ENCODE data around the gene CCL20. TPM values are rescaled to one million over a fixed set of nuclear protein-coding genes. Genes with fewer than 3 reads are reported as not detected.
A peak's percentile ranks its signal among the peaks of the same experiment; 100 is the strongest.

CCL20 gene
- total RNA-seq, 1 donor from 2014 or later = not detected

DNA sequence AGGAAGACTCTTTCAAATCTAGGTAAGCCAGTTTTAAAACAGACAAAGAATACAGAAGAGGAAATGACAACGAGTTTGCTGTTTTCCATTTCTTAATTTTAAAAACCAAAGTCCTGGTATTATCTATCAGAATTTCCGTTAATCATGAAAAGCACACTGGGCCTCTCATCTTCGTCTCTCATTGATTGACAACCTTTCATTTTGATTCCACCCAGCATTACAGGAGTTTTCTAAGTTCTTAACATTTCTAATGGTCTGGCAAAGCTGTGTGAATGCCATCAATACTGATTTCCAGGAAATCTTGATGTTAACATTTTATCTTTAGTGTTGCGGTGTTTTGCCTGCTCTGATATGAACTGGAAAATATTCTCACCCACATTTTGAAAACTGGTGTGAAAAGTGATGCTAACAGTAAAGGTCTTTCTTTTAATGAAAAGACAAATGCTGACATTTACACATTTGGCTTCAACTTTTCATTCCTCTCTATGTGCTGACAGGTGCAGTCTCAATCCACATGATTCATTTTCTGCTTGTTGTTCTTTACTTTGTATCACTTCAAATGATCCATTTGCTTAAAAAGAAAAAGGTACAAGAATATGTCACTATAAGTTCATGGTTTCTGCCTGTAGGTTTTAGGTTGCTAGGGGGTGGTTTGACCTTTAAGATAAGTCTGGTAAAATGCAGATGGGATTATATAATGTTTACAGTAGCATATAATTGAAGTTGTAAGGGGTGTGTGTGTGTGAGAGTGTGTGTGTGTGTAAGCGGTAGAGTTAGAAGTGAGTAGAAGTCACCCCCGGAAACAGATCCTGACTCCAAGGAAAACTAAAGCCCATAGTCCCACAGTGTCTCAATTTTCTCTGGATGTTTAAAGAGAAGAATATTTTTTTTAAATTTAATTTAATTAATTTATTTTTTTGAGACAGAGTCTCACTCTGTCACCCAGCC is 38.5 kb upstream of the CCL20 start:
- Mint-ChIP-seq H3K9me3 (ENCODE audit: unreplicated experiment) (no peaks in the 10 kb centered on the region), H3K27ac (ENCODE audit: unreplicated experiment) (peak overlapping the region; percentile 2), H3K4me3 (ENCODE audit: unreplicated experiment) (no peak overlapping the region), H3K36me3 (ENCODE audit: low read depth, unreplicated experiment) (no peaks in the 10 kb centered on the region), H3K27me3 (ENCODE audit: low read depth, unreplicated experiment) (peaks cover 5% of the 10 kb centered on the region), H3K4me1 (ENCODE audit: low read depth, unreplicated experiment) (no peaks in the 10 kb centered on the region)
- no peaks in the 10 kb centered on the region for H3K79me2 ChIP-seq (ENCODE audit: insufficient read depth, low read length)
- TF ChIP-seq, protein P1, sequence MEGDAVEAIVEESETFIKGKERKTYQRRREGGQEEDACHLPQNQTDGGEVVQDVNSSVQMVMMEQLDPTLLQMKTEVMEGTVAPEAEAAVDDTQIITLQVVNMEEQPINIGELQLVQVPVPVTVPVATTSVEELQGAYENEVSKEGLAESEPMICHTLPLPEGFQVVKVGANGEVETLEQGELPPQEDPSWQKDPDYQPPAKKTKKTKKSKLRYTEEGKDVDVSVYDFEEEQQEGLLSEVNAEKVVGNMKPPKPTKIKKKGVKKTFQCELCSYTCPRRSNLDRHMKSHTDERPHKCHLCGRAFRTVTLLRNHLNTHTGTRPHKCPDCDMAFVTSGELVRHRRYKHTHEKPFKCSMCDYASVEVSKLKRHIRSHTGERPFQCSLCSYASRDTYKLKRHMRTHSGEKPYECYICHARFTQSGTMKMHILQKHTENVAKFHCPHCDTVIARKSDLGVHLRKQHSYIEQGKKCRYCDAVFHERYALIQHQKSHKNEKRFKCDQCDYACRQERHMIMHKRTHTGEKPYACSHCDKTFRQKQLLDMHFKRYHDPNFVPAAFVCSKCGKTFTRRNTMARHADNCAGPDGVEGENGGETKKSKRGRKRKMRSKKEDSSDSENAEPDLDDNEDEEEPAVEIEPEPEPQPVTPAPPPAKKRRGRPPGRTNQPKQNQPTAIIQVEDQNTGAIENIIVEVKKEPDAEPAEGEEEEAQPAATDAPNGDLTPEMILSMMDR (IDR thresholded peaks at IDR 0.05; ENCODE audit: insufficient read depth, low read depth, low read length) = no peak
- TF ChIP-seq EZH2 (IDR thresholded peaks at IDR 0.05; ENCODE audit: insufficient read depth, low read length) = no peak
- H3K36me3 ChIP-seq (ENCODE audit: insufficient read depth, low read length) = no peaks in the 10 kb centered on the region
- H3K27ac ChIP-seq (ENCODE audit: low read depth, low read length) = no peak overlapping the region
- DNase-seq (ENCODE audit: low read depth) = no peak
- no peak overlapping the region for H2AFZ ChIP-seq (ENCODE audit: low read depth, low read length)
- H3K9me3 ChIP-seq (ENCODE audit: insufficient read depth, low read depth, low read length) = no peaks in the 10 kb centered on the region
- no peak for FAIRE-seq
- H3K9ac ChIP-seq (ENCODE audit: low read length) = no peak overlapping the region
- no peak overlapping the region for H3K4me3 ChIP-seq (ENCODE audit: insufficient read depth, low read depth, low read length)
- no peaks in the 10 kb centered on the region for H3K27me3 ChIP-seq (ENCODE audit: insufficient read depth, low read length)
- H3K4me2 ChIP-seq (ENCODE audit: low read length) = no peak overlapping the region
- H4K20me1 ChIP-seq (ENCODE audit: insufficient read depth, low read length) = no peaks in the 10 kb centered on the region
- no peaks in the 10 kb centered on the region for H3K4me1 ChIP-seq (ENCODE audit: insufficient read depth, low read length)

DNA sequence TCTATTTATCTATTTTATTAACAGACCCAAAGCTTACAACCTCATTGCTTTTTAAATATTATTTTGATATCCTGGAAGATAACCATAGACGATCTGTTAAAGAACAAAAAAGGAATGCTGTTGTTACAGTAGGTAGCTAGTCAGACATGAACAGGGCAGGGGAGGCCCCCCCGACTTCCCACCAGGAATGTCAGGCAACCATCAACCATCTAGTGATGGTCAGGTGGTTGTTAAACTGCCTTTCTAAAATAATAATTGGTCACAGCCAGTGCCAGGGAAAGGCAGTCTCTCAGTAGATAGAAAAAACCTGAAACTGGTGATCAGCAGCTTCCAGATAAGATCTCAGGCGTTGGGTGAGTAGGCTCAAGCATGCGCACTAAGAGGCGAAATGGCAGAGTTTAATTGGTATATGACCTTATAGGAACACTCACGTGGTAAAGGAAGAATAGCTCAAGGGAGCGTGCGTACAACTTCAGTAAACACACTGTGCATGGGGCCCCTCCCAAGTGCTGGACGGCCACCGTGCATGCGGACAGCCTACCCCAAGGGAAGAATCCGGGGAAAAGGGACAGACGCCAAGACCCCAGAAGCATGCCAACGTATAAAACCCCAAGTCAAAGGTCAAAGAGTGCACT is 32.5 kb upstream of the CCL20 start:
- H3K36me3 Mint-ChIP-seq (ENCODE audit: low read depth, unreplicated experiment) = no peaks in the 10 kb centered on the region
- no peaks in the 10 kb centered on the region for H3K36me3 ChIP-seq (ENCODE audit: insufficient read depth, low read length)
- H3K79me2 ChIP-seq (ENCODE audit: insufficient read depth, low read length) = no peaks in the 10 kb centered on the region
- H3K4me3 Mint-ChIP-seq (ENCODE audit: unreplicated experiment) = no peak overlapping the region
- H3K4me2 ChIP-seq (ENCODE audit: low read length) = no peak overlapping the region
- DNase-seq (ENCODE audit: low read depth) (no peak), FAIRE-seq (no peak)
- no peak overlapping the region for H2AFZ ChIP-seq (ENCODE audit: low read depth, low read length)
- H3K27me3 ChIP-seq (ENCODE audit: insufficient read depth, low read length) = no peaks in the 10 kb centered on the region
- no peak overlapping the region for H3K27ac Mint-ChIP-seq (ENCODE audit: unreplicated experiment)
- TF ChIP-seq, protein P1 (IDR thresholded peaks at IDR 0.05; ENCODE audit: insufficient read depth, low read depth, low read length) = no peak
- TF ChIP-seq EZH2 (IDR thresholded peaks at IDR 0.05; ENCODE audit: insufficient read depth, low read length) = no peak
- no peak overlapping the region for H3K4me3 ChIP-seq (ENCODE audit: insufficient read depth, low read depth, low read length)
- no peaks in the 10 kb centered on the region for H3K9me3 ChIP-seq (ENCODE audit: insufficient read depth, low read depth, low read length)
- H3K4me1 ChIP-seq (ENCODE audit: insufficient read depth, low read length) = no peaks in the 10 kb centered on the region
- H3K4me1 Mint-ChIP-seq (ENCODE audit: low read depth, unreplicated experiment) = no peaks in the 10 kb centered on the region
- H3K27ac ChIP-seq (ENCODE audit: low read depth, low read length) = no peak overlapping the region
- H3K9me3 Mint-ChIP-seq (ENCODE audit: unreplicated experiment) = peaks cover 2% of the 10 kb centered on the region
- no peak overlapping the region for H3K9ac ChIP-seq (ENCODE audit: low read length)
- peaks cover 7% of the 10 kb centered on the region for H3K27me3 Mint-ChIP-seq (ENCODE audit: low read depth, unreplicated experiment)
- H4K20me1 ChIP-seq (ENCODE audit: insufficient read depth, low read length) = no peaks in the 10 kb centered on the region

Data from astrocyte (in vitro differentiated cells and primary cell).